DND-41 (cell line): ENCODE data around the gene SPINK14.

Source experiments
- ATAC-seq: fragments of 200-7000 bp; cut with Tn5 transposase; 3 replicates; pipeline ENCODE4 v1.9.1; 2021; ENCODE audit warnings: low read depth; ENCODE audit not compliant: insufficient read depth
- DNase-seq: peaks from one replicate; pipeline ENCODE4 v3.0.0-alpha.2; 2020
- H2AFZ ChIP-seq: 2 replicates; pipeline ENCODE4 v1.6.0; 2012; ENCODE audit warnings: low read depth, low read length
- H3K27ac ChIP-seq: 2 replicates; pipeline ENCODE4 v1.5.1; 2012; ENCODE audit warnings: low read length, inconsistent platforms
- H3K27me3 ChIP-seq: fragments of 200-600 bp; sonication (generic); 2 replicates; pipeline ENCODE4 v1.6.0; 2012; ENCODE audit warnings: low read length, mild to moderate bottlenecking, inconsistent platforms; ENCODE audit not compliant: insufficient read depth, poor library complexity
- H3K36me3 ChIP-seq: 2 replicates; pipeline ENCODE4 v1.5.1; 2012; ENCODE audit warnings: low read length, inconsistent platforms; ENCODE audit not compliant: insufficient read depth
- H3K4me1 ChIP-seq: 2 replicates; pipeline ENCODE4 v1.5.1; 2012; ENCODE audit warnings: mild to moderate bottlenecking, low read length; ENCODE audit not compliant: insufficient read depth
- H3K4me2 ChIP-seq: 2 replicates; pipeline ENCODE4 v1.6.0; 2012; ENCODE audit warnings: mild to moderate bottlenecking, moderate library complexity, low read length, inconsistent platforms; ENCODE audit not compliant: insufficient read depth
- H3K4me3 ChIP-seq, 2 experiments: fragments of 200-600 bp in 1 of 2; shearing (Covaris generic) in 1 of 2; 2 replicates each; pipeline ENCODE4 v1.5.1; 2012 to 2016; ENCODE audit warnings: inconsistent platforms in 2 of 2, low read length in 2 of 2, mild to moderate bottlenecking in 2 of 2, low read depth in 1 of 2, moderate library complexity in 1 of 2
- H3K79me2 ChIP-seq: 2 replicates; pipeline ENCODE4 v1.6.0; 2012; ENCODE audit warnings: low read length, inconsistent platforms; ENCODE audit not compliant: insufficient read depth
- H3K9ac ChIP-seq: 2 replicates; pipeline ENCODE4 v1.6.0; 2012; ENCODE audit warnings: low read depth, mild to moderate bottlenecking, inconsistent platforms, low read length, moderate library complexity
- H3K9me3 ChIP-seq: 2 replicates; pipeline ENCODE4 v1.5.1; 2012; ENCODE audit warnings: low read length, moderate library complexity, mild to moderate bottlenecking, inconsistent platforms; ENCODE audit not compliant: insufficient read depth, severe bottlenecking
- H4K20me1 ChIP-seq: 2 replicates; pipeline ENCODE4 v1.6.0; 2012; ENCODE audit warnings: low read length; ENCODE audit not compliant: insufficient read depth
- EZH2 ChIP-seq: IDR thresholded peaks from 3 replicates; pipeline ENCODE4 v1.6.1; 2012; ENCODE audit warnings: borderline replicate concordance, low read depth, mild to moderate bottlenecking, moderate library complexity, low read length, inconsistent platforms; ENCODE audit not compliant: severe bottlenecking
- TF ChIP-seq, protein P1 (sequence below): IDR thresholded peaks from 2 replicates; pipeline ENCODE4 v1.5.1; 2012; ENCODE audit warnings: borderline replicate concordance, low read length, moderate library complexity, mild to moderate bottlenecking; ENCODE audit not compliant: poor library complexity, severe bottlenecking; ENCODE audit errors: extremely low read depth

The SPINK14 gene

GRCh38 chr5:148145916-148146315 is 22.4 kb upstream of the SPINK14 start:
- no peaks in the 10 kb centered on the region for H3K36me3 ChIP-seq
- H3K79me2 ChIP-seq: no peaks in the 10 kb centered on the region
- no peak for TF ChIP-seq EZH2
- TF ChIP-seq, protein P1, sequence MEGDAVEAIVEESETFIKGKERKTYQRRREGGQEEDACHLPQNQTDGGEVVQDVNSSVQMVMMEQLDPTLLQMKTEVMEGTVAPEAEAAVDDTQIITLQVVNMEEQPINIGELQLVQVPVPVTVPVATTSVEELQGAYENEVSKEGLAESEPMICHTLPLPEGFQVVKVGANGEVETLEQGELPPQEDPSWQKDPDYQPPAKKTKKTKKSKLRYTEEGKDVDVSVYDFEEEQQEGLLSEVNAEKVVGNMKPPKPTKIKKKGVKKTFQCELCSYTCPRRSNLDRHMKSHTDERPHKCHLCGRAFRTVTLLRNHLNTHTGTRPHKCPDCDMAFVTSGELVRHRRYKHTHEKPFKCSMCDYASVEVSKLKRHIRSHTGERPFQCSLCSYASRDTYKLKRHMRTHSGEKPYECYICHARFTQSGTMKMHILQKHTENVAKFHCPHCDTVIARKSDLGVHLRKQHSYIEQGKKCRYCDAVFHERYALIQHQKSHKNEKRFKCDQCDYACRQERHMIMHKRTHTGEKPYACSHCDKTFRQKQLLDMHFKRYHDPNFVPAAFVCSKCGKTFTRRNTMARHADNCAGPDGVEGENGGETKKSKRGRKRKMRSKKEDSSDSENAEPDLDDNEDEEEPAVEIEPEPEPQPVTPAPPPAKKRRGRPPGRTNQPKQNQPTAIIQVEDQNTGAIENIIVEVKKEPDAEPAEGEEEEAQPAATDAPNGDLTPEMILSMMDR: no peak
- DNase-seq: no peak
- H3K4me1 ChIP-seq: no peaks in the 10 kb centered on the region
- peaks cover 3% of the 10 kb centered on the region for H3K27me3 ChIP-seq
- ATAC-seq: no peak
- no peaks in the 10 kb centered on the region for H4K20me1 ChIP-seq
- no peak overlapping the region for H3K27ac ChIP-seq
- H3K9ac ChIP-seq: no peak overlapping the region
- H2AFZ ChIP-seq: no peak overlapping the region
- no peak overlapping the region for H3K4me3 ChIP-seq
- H3K4me2 ChIP-seq: no peak overlapping the region
- H3K9me3 ChIP-seq: no peaks in the 10 kb centered on the region

DNA sequence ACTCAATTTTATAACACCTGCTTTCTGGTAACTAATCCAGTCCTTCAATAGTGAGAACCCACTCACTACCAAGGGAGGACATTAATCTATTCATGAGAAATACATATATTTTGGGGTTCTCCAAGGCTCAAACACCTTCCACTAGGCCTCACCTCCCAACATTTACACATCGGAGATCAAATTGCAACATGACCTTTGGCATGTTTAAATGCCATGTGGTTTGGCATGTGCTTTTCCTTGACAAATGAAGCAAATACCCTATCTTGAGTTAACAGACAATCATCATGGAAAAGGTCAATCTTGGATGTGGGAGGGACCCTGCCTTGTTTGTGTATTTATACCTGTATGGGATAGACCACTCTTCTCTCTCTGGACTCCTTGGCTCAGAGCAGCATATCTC is 21.9 kb upstream of the SPINK14 start:
- Histone ChIP-seq H3K4me3 (no peak overlapping the region), H4K20me1 (no peaks in the 10 kb centered on the region), H3K79me2 (no peaks in the 10 kb centered on the region), H3K4me2 (no peak overlapping the region), H3K27ac (no peak overlapping the region), H3K4me1 (no peaks in the 10 kb centered on the region), H3K36me3 (no peaks in the 10 kb centered on the region), H3K27me3 (peaks cover 3% of the 10 kb centered on the region), H3K9ac (no peak overlapping the region), H3K9me3 (no peaks in the 10 kb centered on the region), H2AFZ (no peak overlapping the region)
- no peak for ATAC-seq
- TF ChIP-seq, protein P1: no peak
- TF ChIP-seq EZH2: no peak
- no peak for DNase-seq

- DNase-seq (no peak), ATAC-seq (no peak)
Measured at GRCh38 chr5:148147415-148147814, 20.9 kb upstream of the SPINK14 start.

More at GRCh38 chr5:148147415-148147814, 20.9 kb upstream of the SPINK14 start:
- no peak overlapping the region for H3K9ac ChIP-seq
- no peak overlapping the region for H3K27ac ChIP-seq
- H3K4me3 ChIP-seq: no peak overlapping the region
- no peaks in the 10 kb centered on the region for H3K79me2 ChIP-seq
- TF ChIP-seq EZH2: no peak
- TF ChIP-seq, protein P1: no peak
- H3K9me3 ChIP-seq: no peaks in the 10 kb centered on the region
- peaks cover 3% of the 10 kb centered on the region for H3K27me3 ChIP-seq
- no peak overlapping the region for H2AFZ ChIP-seq
- H3K4me1 ChIP-seq: no peaks in the 10 kb centered on the region
- H4K20me1 ChIP-seq: no peaks in the 10 kb centered on the region
- no peaks in the 10 kb centered on the region for H3K36me3 ChIP-seq
- H3K4me2 ChIP-seq: no peak overlapping the region
